Measurements from ENCODE around the gene TOB1.

TOB1 gene

GRCh38 chr17:50837980-50838954 is 27.9 kb downstream of the TOB1 start:
- in situ Hi-C loops (cut with HindIII; ENCODE audit: low pct_ligation_motif_present, low pct_unique_long_range_greater_than_20kb, low sequenced_read_pairs), result no loop called here
- no peak for DNase-seq

GRCh38 chr17:50837286-50837979 is 28.7 kb downstream of the TOB1 start:
- in situ Hi-C loops (cut with HindIII; ENCODE audit: low pct_ligation_motif_present, low pct_unique_long_range_greater_than_20kb, low sequenced_read_pairs), result no loop called here
- DNase-seq, result no peak

- in situ Hi-C loops (cut with HindIII; ENCODE audit: low pct_ligation_motif_present, low pct_unique_long_range_greater_than_20kb, low sequenced_read_pairs), result no loop called here
- no peak for DNase-seq
These were observed 29.3 kb downstream of the TOB1 start for GRCh38 chr17:50836826-50837225.

- no peak for DNase-seq
These were observed 30.6 kb downstream of the TOB1 start, which contains the start of gene WFIKKN2 for GRCh38 chr17:50835301-50836234. WFIKKN2 (plus strand) TSS chr17:50835586; CDS start chr17:50835938, 352 bp downstream.

GRCh38 chr17:50834429-50835300 is 31.5 kb downstream of the TOB1 start:
- in situ Hi-C loops (cut with HindIII; ENCODE audit: low pct_ligation_motif_present, low pct_unique_long_range_greater_than_20kb, low sequenced_read_pairs), result no loop called here
- no peak for DNase-seq

More at GRCh38 chr17:50835301-50836234, 30.6 kb downstream of the TOB1 start, which contains the start of gene WFIKKN2:
- in situ Hi-C loops (cut with HindIII; ENCODE audit: low pct_ligation_motif_present, low pct_unique_long_range_greater_than_20kb, low sequenced_read_pairs), result no loop called here

- no peak for DNase-seq
- in situ Hi-C loops (cut with HindIII; ENCODE audit: low pct_ligation_motif_present, low pct_unique_long_range_greater_than_20kb, low sequenced_read_pairs), result no loop called here
These were observed 32.4 kb downstream of the TOB1 start for GRCh38 chr17:50833510-50834428.

GRCh38 chr17:50832864-50833381 is 33.2 kb downstream of the TOB1 start:
- in situ Hi-C loops (cut with HindIII; ENCODE audit: low pct_ligation_motif_present, low pct_unique_long_range_greater_than_20kb, low sequenced_read_pairs), result no loop called here
- no peak for DNase-seq

- in situ Hi-C loops (cut with HindIII; ENCODE audit: low pct_ligation_motif_present, low pct_unique_long_range_greater_than_20kb, low sequenced_read_pairs), result no loop called here
- DNase-seq, result no peak
These were observed 33.8 kb downstream of the TOB1 start for GRCh38 chr17:50832267-50832863.

GRCh38 chr17:50831471-50831928 is 34.7 kb downstream of the TOB1 start:
- no peak for DNase-seq
- in situ Hi-C loops (cut with HindIII; ENCODE audit: low pct_ligation_motif_present, low pct_unique_long_range_greater_than_20kb, low sequenced_read_pairs), result no loop called here

GRCh38 chr17:50830994-50831393 is 35.2 kb downstream of the TOB1 start:
- in situ Hi-C loops (cut with HindIII; ENCODE audit: low pct_ligation_motif_present, low pct_unique_long_range_greater_than_20kb, low sequenced_read_pairs), result no loop called here
- no peak for DNase-seq

- no peak for DNase-seq
- in situ Hi-C loops (cut with HindIII; ENCODE audit: low pct_ligation_motif_present, low pct_unique_long_range_greater_than_20kb, low sequenced_read_pairs), result no loop called here
These were observed 35.8 kb downstream of the TOB1 start for GRCh38 chr17:50830352-50830751.

GRCh38 chr17:50829332-50829731 is 36.8 kb downstream of the TOB1 start:
- DNase-seq, result no peak
- in situ Hi-C loops (cut with HindIII; ENCODE audit: low pct_ligation_motif_present, low pct_unique_long_range_greater_than_20kb, low sequenced_read_pairs), result no loop called here

GRCh38 chr17:50828508-50829170 is 37.5 kb downstream of the TOB1 start:
- in situ Hi-C loops (cut with HindIII; ENCODE audit: low pct_ligation_motif_present, low pct_unique_long_range_greater_than_20kb, low sequenced_read_pairs), result no loop called here

GRCh38 chr17:50825188-50825587 is 41.0 kb downstream of the TOB1 start:
- no peak for DNase-seq
- in situ Hi-C loops (cut with HindIII; ENCODE audit: low pct_ligation_motif_present, low pct_unique_long_range_greater_than_20kb, low sequenced_read_pairs), result no loop called here

More at GRCh38 chr17:50828508-50829170, 37.5 kb downstream of the TOB1 start:
- no peak for DNase-seq

GRCh38 chr17:50824429-50824828 is 41.7 kb downstream of the TOB1 start:
- no peak for DNase-seq
- in situ Hi-C loops (cut with HindIII; ENCODE audit: low pct_ligation_motif_present, low pct_unique_long_range_greater_than_20kb, low sequenced_read_pairs), result no loop called here

Data from ACHN (cell line).